HEK293 (cell line): ENCODE results near the gene DHRS7C.

Experiments
- CTCF ChIA-PET: fragments of 350-600 bp; formaldehyde crosslinking; extraction: SDS; loops from one replicate; lab custom pipeline; 2021; ENCODE audit warnings: antibody characterized with exemption; lab: Yijun Ruan, JAX
- POLR2A ChIA-PET: fragments of 300-600 bp; formaldehyde crosslinking; extraction: SDS; loops from one replicate; lab custom pipeline; 2020; ENCODE audit warnings: antibody characterized with exemption, inconsistent platforms; lab: Yijun Ruan, JAX
- H3K27ac ChIP-seq: fragments of 200-500 bp; sonication (Bioruptor generic); 2 replicates; pipeline ENCODE4 v1.5.1; 2014; ENCODE audit warnings: low read depth, low read length, control low read depth, inconsistent platforms; ENCODE audit errors: extremely low read depth
- H3K36me3 ChIP-seq, 2 experiments: fragments of 200-500 bp in 1 of 2; sonication (Bioruptor generic) in 1 of 2; 1 replicate in 1 of 2; 2 replicates in 1 of 2; pipeline ENCODE4 v1.5.1; 2014 to 2017; ENCODE audit warnings: inconsistent platforms in 2 of 2, low read length in 2 of 2; ENCODE audit not compliant: control insufficient read depth in 2 of 2, insufficient read depth in 1 of 2
- H3K4me1 ChIP-seq: fragments of 200-500 bp; sonication (Bioruptor generic); 2 replicates; pipeline ENCODE4 v1.5.1; 2014; ENCODE audit warnings: mild to moderate bottlenecking, low read length, inconsistent platforms; ENCODE audit not compliant: control insufficient read depth, insufficient read depth
- H3K4me3 ChIP-seq: 2 replicates; pipeline ENCODE4 v1.5.1; 2011; ENCODE audit warnings: low read depth, mild to moderate bottlenecking, control low read depth, low read length, moderate library complexity
- H3K9me3 ChIP-seq: fragments of 200-500 bp; sonication (Bioruptor generic); 2 replicates; pipeline ENCODE4 v1.5.1; 2014; ENCODE audit warnings: low read depth, low read length, inconsistent platforms; ENCODE audit not compliant: control insufficient read depth, insufficient read depth
- BCL6B ChIP-seq: fragments of 450-650 bp; formaldehyde crosslinking; IDR thresholded peaks from 2 replicates; pipeline ENCODE4 v1.5.1; 2017; ENCODE audit warnings: missing biosample characterization, missing genetic modification characterization
- INSM2 ChIP-seq: fragments of 450-650 bp; formaldehyde crosslinking; IDR thresholded peaks from 2 replicates; pipeline ENCODE4 v1.5.1; 2016; ENCODE audit warnings: missing biosample characterization, missing genetic modification characterization
- KLF17 ChIP-seq: fragments of 450-650 bp; formaldehyde crosslinking; IDR thresholded peaks from 2 replicates; pipeline ENCODE4 v1.5.1; 2016; ENCODE audit warnings: missing biosample characterization, missing genetic modification characterization
- KLF8 ChIP-seq: fragments of 450-650 bp; formaldehyde crosslinking; IDR thresholded peaks from 2 replicates; pipeline ENCODE4 v1.5.1; 2016; ENCODE audit warnings: missing biosample characterization, missing genetic modification characterization
- SETDB1 ChIP-seq: IDR thresholded peaks from one replicate; pipeline ENCODE4 v1.6.1; 2017; ENCODE audit warnings: mild to moderate bottlenecking, low read length, moderate library complexity, mixed read lengths; ENCODE audit not compliant: insufficient read length
- YY2 ChIP-seq: fragments of 450-650 bp; formaldehyde crosslinking; IDR thresholded peaks from 2 replicates; pipeline ENCODE4 v1.5.1; 2016; ENCODE audit warnings: missing biosample characterization, missing genetic modification characterization
- ZNF280C ChIP-seq: fragments of 450-650 bp; formaldehyde crosslinking; IDR thresholded peaks from 2 replicates; pipeline ENCODE4 v1.5.1; 2016; ENCODE audit warnings: missing biosample characterization, missing genetic modification characterization
- ZNF292 ChIP-seq: fragments of 450-650 bp; formaldehyde crosslinking; IDR thresholded peaks from 2 replicates; pipeline ENCODE4 v1.5.1; 2016; ENCODE audit warnings: low read depth, missing biosample characterization, missing genetic modification characterization, borderline replicate concordance
- ZNF350 ChIP-seq: fragments of 450-650 bp; formaldehyde crosslinking; IDR thresholded peaks from 2 replicates; pipeline ENCODE4 v1.5.0; 2017; ENCODE audit warnings: missing biosample characterization, mild to moderate bottlenecking, missing genetic modification characterization
- ZNF362 ChIP-seq: fragments of 450-650 bp; formaldehyde crosslinking; IDR thresholded peaks from 2 replicates; pipeline ENCODE4 v1.5.1; 2016; ENCODE audit warnings: missing biosample characterization, missing genetic modification characterization
- ZNF548 ChIP-seq: fragments of 450-650 bp; formaldehyde crosslinking; IDR thresholded peaks from 2 replicates; pipeline ENCODE4 v1.5.1; 2016; ENCODE audit warnings: missing biosample characterization, missing genetic modification characterization
- ZNF626 ChIP-seq: fragments of 450-650 bp; sonication (Bioruptor Pico); formaldehyde crosslinking; IDR thresholded peaks from 2 replicates; pipeline ENCODE4 v1.5.1; 2018; ENCODE audit warnings: missing biosample characterization, missing genetic modification characterization, inconsistent platforms
- ZNF645 ChIP-seq: fragments of 450-650 bp; formaldehyde crosslinking; IDR thresholded peaks from 2 replicates; pipeline ENCODE4; 2016; ENCODE audit warnings: missing biosample characterization, missing genetic modification characterization
- ZNF664 ChIP-seq: fragments of 450-650 bp; formaldehyde crosslinking; IDR thresholded peaks from 2 replicates; pipeline ENCODE4 v1.5.1; 2016; ENCODE audit warnings: missing biosample characterization, missing genetic modification characterization

The DHRS7C gene

GRCh38 chr17:9760266-9760665, 31.1 kb downstream of the DHRS7C start:
- Histone ChIP-seq H3K36me3 (no peaks in the 10 kb centered on the region), H3K4me3 (no peak overlapping the region), H3K4me1 (no peaks in the 10 kb centered on the region), H3K9me3 (no peaks in the 10 kb centered on the region), H3K27ac (no peak overlapping the region)
- TF ChIP-seq KLF8 (no peak), ZNF626 (tag by site-specific recombination) (no peak), ZNF280C (tag by site-specific recombination) (no peak), ZNF292 (tag by site-specific recombination) (no peak), YY2 (tag by site-specific recombination) (no peak), ZNF645 (no peak), ZNF664 (tag by site-specific recombination) (no peak), INSM2 (tag by site-specific recombination) (no peak), ZNF350 (tag by site-specific recombination) (no peak), KLF17 (tag by site-specific recombination) (no peak), ZNF362 (tag by site-specific recombination) (no peak), BCL6B (tag by site-specific recombination) (no peak)
- CTCF ChIA-PET = interaction anchor here (0.6 to 2.8 kb wide), 5 partner anchors 8 to 169 kb away, joined by 3 to 24 read pairs (median 4); no protein-coding TSS in a partner anchor
- POLR2A ChIA-PET = no interaction called here

- ChIA-PET POLR2A (no interaction called here), CTCF (interaction anchor here (0.7 to 1.6 kb wide), 4 partner anchors 13 to 874 kb away, joined by 3 to 6 read pairs (median 4); no protein-coding TSS in a partner anchor)
- H3K27ac ChIP-seq = no peak overlapping the region
Measured at GRCh38 chr17:9755083-9755482, 36.3 kb downstream of the DHRS7C start.

More at GRCh38 chr17:9755083-9755482, 36.3 kb downstream of the DHRS7C start:
- H3K36me3 ChIP-seq = no peaks in the 10 kb centered on the region
- no peaks in the 10 kb centered on the region for H3K9me3 ChIP-seq
- TF ChIP-seq ZNF548 (tag by site-specific recombination) = 0 out of 2 replicates have a peak, but pooled peaks have one; percentile 49
- peak; percentile 48 for TF ChIP-seq SETDB1
- no peak for TF ChIP-seq ZNF645
- no peaks in the 10 kb centered on the region for H3K4me1 ChIP-seq
- no peak overlapping the region for H3K4me3 ChIP-seq
